Ovary (tissue), 1 donor: ENCODE measurements around the gene SYNPO2.

Experiments used
- EP300 ChIP-seq: sonication (generic); formaldehyde crosslinking; IDR thresholded peaks from one replicate; pipeline ENCODE4 v1.6.1; 2017; ENCODE audit warnings: antibody characterized with exemption
- POLR2A ChIP-seq: fragments of 450-650 bp; IDR thresholded peaks from one replicate; pipeline ENCODE4 v1.6.1; 2017; ENCODE audit warnings: antibody characterized with exemption, mild to moderate bottlenecking, moderate library complexity

- TF ChIP-seq POLR2A, result no peak
- TF ChIP-seq EP300, result no peak
Observed at GRCh38 chr4:119039160-119039559, 150.5 kb downstream of the SYNPO2 start.
